GM10248 (cell line): Measurements from ENCODE around the gene TBC1D17.

ENCODE experiments used
- CTCF ChIA-PET: fragments of 300-600 bp; sonication (Branson Sonifier 250); formaldehyde crosslinking; extraction: SDS; loops from one replicate; lab custom pipeline; 2021; ENCODE audit warnings: antibody characterized with exemption; lab: Yijun Ruan, JAX
- POLR2A ChIA-PET: fragments of 350-650 bp; sonication (Branson Sonifier 250); formaldehyde crosslinking; extraction: SDS; loops from one replicate; lab custom pipeline; 2020; ENCODE audit warnings: antibody characterized with exemption; lab: Yijun Ruan, JAX
- DNase-seq: peaks from one replicate; pipeline ENCODE4 v3.0.0; 2012; ENCODE audit errors: extremely low spot score
- TF ChIP-seq, protein P1 (sequence below): IDR thresholded peaks from 2 replicates; pipeline ENCODE4 v1.5.1; 2012; ENCODE audit warnings: mild to moderate bottlenecking, low read depth; ENCODE audit errors: extremely low read depth, missing control alignments, control extremely low read depth

Gene TBC1D17

DNA sequence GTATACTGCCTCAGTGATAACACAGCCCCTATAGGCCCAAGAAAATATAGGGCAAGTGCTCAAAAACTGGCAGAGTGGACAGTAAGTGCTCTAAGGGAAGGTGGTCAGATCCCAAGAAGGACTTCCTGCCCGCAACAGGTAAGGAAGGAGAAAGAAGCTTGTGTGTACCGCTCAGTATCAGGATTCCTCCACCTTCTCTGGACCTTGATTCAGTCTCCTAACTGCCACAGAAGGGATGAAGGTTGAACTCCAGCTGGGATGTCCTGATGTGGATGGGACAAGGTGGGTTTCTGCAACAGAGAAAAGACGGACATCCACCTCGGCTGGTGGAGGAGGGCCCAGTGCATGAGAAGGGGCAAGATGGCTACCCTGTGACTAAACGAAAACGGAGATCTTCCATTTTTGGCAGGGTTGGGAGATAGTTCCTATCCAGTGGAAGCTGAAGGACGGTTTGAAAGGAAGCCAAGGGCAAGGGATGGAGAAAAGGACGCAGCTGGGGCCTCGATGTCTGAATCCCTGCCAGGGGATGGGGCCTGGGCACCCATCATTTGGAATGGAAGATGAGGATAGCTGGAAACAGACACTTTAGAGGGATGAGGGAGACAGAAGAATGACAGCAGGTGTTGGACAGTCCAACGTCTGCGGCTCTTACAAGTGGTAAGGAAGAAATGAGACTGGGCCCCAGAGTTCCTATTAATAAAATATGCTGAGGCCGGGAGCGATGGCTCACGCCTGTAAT lies 50.2 kb downstream of the TBC1D17 start:
- CTCF ChIA-PET = interaction anchor here (0.8 to 4.8 kb wide), 7 partner anchors 10 to 430 kb away, joined by 3 to 23 read pairs (median 3); no protein-coding TSS in a partner anchor
- TF ChIP-seq, protein P1, sequence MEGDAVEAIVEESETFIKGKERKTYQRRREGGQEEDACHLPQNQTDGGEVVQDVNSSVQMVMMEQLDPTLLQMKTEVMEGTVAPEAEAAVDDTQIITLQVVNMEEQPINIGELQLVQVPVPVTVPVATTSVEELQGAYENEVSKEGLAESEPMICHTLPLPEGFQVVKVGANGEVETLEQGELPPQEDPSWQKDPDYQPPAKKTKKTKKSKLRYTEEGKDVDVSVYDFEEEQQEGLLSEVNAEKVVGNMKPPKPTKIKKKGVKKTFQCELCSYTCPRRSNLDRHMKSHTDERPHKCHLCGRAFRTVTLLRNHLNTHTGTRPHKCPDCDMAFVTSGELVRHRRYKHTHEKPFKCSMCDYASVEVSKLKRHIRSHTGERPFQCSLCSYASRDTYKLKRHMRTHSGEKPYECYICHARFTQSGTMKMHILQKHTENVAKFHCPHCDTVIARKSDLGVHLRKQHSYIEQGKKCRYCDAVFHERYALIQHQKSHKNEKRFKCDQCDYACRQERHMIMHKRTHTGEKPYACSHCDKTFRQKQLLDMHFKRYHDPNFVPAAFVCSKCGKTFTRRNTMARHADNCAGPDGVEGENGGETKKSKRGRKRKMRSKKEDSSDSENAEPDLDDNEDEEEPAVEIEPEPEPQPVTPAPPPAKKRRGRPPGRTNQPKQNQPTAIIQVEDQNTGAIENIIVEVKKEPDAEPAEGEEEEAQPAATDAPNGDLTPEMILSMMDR = no peak
- DNase-seq = no peak
- POLR2A ChIA-PET = interaction anchor here (0.6 to 3.9 kb wide), 2 partner anchors 15 to 714 kb away, joined by 4 to 36 read pairs; no protein-coding TSS in a partner anchor

GRCh38 chr19:49929121-49929610 lies 51.7 kb downstream of the TBC1D17 start, which contains the start of the genes ATF5 and NUP62:
ATF5 (plus strand) TSS chr19:49929205; CDS start chr19:49930851, 1,646 bp downstream.
NUP62 (minus strand) TSS chr19:49929504; CDS start chr19:49909807, 19,697 bp downstream.
- TF ChIP-seq, protein P1 = no peak
- POLR2A ChIA-PET = interaction anchor here (0.6 to 3.9 kb wide), 14 partner anchors 8 to 400 kb away, joined by 3 to 36 read pairs (median 4); partner anchors contain the start of genes AKT1S1 and TBC1D17
- peak; percentile 96 for DNase-seq
- CTCF ChIA-PET = interaction anchor here (1.1 to 4.8 kb wide), 3 partner anchors 9 to 54 kb away, joined by 5 to 23 read pairs (median 7); no protein-coding TSS in a partner anchor

- CTCF ChIA-PET = interaction anchor here (0.5 to 4.8 kb wide), 4 partner anchors 9 to 54 kb away, joined by 3 to 23 read pairs (median 6); no protein-coding TSS in a partner anchor
- peak; percentile 97 for DNase-seq
- POLR2A ChIA-PET = interaction anchor here (0.6 to 3.9 kb wide), 15 partner anchors 9 to 399 kb away, joined by 3 to 36 read pairs (median 4); partner anchors contain the start of genes AKT1S1 and TBC1D17
- TF ChIP-seq, protein P1 = no peak
Measured at GRCh38 chr19:49929611-49930482, 52.3 kb downstream of the TBC1D17 start.

- DNase-seq = no peak
- POLR2A ChIA-PET = interaction anchor here (0.6 to 3.9 kb wide), 9 partner anchors 9 to 63 kb away, joined by 3 to 36 read pairs (median 4); partner anchors contain the start of genes AKT1S1 and TBC1D17
- CTCF ChIA-PET = interaction anchor here (1.0 to 4.8 kb wide), 3 partner anchors 11 to 54 kb away, joined by 3 to 23 read pairs (median 4); no protein-coding TSS in a partner anchor
- TF ChIP-seq, protein P1 = no peak
Measured at GRCh38 chr19:49930483-49931011, 53.0 kb downstream of the TBC1D17 start.

GRCh38 chr19:49931293-49932040 lies 54.0 kb downstream of the TBC1D17 start:
- ChIA-PET POLR2A (no interaction called here), CTCF (interaction anchor here (1.0 to 4.8 kb wide), 2 partner anchors 18 to 53 kb away, joined by 3 to 23 read pairs; no protein-coding TSS in a partner anchor)
- TF ChIP-seq, protein P1 = no peak
- DNase-seq = no peak
